Stimulated activated CD8-positive, alpha-beta memory T cell treated with anti-CD3 and anti-CD28 coated beads, Interleukin-12 subunit alpha, Interleukin-12 subunit beta, amount 100 ng/mL, for 24 hours (primary cell): ENCODE measurements around the gene SSX2B.
"Not testable (repeated sequence)": the region's sequence is repeated elsewhere in the genome, so short reads cannot be mapped to it uniquely, and the experiment has no call there.

Experiments
- DNase-seq: peaks from one replicate; pipeline ENCODE4 v3.0.0-alpha.2; 2020; ENCODE audit errors: extremely low read depth

SSX2B gene

DNA sequence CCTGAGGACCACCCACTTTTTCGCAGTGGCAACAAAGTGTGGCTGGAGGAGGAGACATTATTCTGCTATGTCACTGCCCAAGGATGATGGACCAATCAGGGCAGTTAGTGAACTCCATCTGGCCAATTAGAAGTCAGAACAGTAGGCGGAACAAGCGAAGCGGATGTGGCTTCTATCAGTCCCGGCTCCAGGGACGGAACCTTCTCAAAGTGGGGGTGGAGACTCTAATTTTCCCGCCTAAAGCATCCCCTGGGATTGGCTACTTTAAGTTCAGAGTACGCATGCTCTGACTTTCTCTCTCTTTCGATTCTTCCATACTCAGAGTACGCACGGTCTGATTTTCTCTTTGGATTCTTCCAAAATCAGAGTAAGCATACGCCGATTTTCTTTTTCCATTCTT lies at the start of gene SSX2B:
Gene SSX2B (plus strand): TSS at position 301 of the 400 bp plus-strand sequence. CDS start 1,429 bp downstream, outside the sequence.
- not testable (repeated sequence) for DNase-seq

DNA sequence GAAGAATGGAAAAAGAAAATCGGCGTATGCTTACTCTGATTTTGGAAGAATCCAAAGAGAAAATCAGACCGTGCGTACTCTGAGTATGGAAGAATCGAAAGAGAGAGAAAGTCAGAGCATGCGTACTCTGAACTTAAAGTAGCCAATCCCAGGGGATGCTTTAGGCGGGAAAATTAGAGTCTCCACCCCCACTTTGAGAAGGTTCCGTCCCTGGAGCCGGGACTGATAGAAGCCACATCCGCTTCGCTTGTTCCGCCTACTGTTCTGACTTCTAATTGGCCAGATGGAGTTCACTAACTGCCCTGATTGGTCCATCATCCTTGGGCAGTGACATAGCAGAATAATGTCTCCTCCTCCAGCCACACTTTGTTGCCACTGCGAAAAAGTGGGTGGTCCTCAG lies 44.0 kb upstream of the SSX2B start, which contains the start of gene SSX2:
Gene SSX2 (minus strand): TSS at position 101 of the 400 bp plus-strand sequence. CDS start 1,429 bp downstream, outside the sequence.
- DNase-seq = not testable (repeated sequence)

GRCh38 chrX:52765983-52766382 lies 14.9 kb downstream of the SSX2B start:
- DNase-seq = not testable (repeated sequence)

- not testable (repeated sequence) for DNase-seq
Measured at GRCh38 chrX:52773504-52773903, 22.5 kb downstream of the SSX2B start.

DNA sequence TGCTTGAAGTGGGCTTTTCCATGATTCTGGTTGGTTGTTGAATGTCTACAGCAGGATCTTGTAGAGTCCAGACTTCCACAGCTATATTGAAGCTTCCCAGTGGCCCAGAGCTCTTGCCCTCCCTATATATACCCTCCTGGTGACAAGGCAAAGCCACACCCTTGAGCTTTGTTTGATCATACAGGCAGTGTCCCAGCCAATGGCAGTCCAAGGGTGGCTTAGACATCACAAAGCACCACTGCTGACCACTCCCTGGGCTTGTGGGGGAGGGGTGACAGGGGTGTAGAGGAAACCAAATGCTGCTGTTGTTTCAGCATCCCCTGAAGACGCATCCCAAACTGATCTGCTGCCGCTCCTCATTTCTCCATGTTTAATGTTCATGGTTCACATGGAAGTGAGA lies 46.3 kb downstream of the SSX2B start, which contains the start of gene SPANXN5:
Gene SPANXN5 (minus strand): TSS at position 101 of the 400 bp plus-strand sequence. CDS start 79 bp downstream, at position 22.
- not testable (repeated sequence) for DNase-seq

GRCh38 chrX:52804876-52805275 lies 53.8 kb downstream of the SSX2B start:
- not testable (repeated sequence) for DNase-seq
